ENCODE data around the gene SPAAR.

The SPAAR gene

DNA sequence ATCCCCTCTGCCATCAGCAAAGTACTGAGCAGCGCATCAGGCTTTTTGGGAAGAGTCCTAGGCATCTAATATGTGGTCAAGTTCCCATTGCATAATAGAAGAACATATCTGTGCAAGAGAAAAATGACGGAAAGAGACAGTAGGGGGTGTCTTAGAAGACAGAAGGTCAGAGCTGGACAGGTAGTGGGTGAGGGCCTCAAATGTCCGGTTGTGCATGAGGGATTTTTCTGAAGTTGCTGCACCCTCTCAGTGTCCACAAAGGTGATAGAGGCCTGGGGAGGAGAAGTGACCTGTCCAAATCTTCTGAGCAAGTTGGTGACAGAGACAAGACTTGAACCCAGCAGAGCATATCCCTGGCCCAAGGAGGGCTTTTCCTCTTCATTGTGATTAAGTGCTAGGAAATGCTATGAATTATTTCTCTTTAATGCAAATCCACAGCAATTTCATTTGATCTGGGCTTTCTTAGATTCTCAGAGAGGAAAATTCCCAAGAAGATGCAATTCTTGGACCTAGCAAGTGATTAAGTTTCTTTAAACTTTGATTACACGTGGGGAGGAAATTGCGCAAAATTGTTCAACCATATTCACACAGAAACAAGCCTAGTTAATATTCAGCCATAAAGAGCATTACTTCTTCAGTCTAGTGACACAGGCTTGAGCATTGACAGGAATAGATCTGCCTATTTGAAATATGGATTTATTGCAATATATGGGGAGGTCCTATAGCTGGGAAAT lies 49.0 kb downstream of the SPAAR start, which contains the start of gene OR2S2:
Gene OR2S2 (minus strand): TSS at position 51 of the 734 bp plus-strand sequence. CDS start 56 bp downstream, outside the sequence.
- H3K27me3 ChIP-seq (ENCODE audit: control insufficient read depth in 5 of 5, insufficient read depth in 4 of 5, low read length in 5 of 5) = peaks cover 0 to 4% (median 0%) of the 10 kb centered on the region in 5 donors
- no peak within 1 kb of the TSS for H3K27ac ChIP-seq (ENCODE audit: low read depth, low read length)
- no peak within 1 kb of the TSS for H3K4me3 ChIP-seq (ENCODE audit: low read depth in 1 of 5, low read length in 5 of 5)
- H3K4me1 ChIP-seq (ENCODE audit: control insufficient read depth in 5 of 5, insufficient read depth in 5 of 5, low read length in 5 of 5) = peaks cover 0 to 8% (median 5%) of the 10 kb centered on the region in 5 donors
- H3K9ac ChIP-seq (ENCODE audit: low read length in 5 of 5) = no peak within 1 kb of the TSS
- H3K9me3 ChIP-seq (ENCODE audit: control insufficient read depth in 5 of 5, low read length in 5 of 5) = no peaks in the 10 kb centered on the region
- H3K36me3 ChIP-seq (ENCODE audit: control insufficient read depth in 5 of 5, insufficient read depth in 5 of 5, low read length in 5 of 5) = peaks cover 0 to 3% (median 0%) of the 10 kb centered on the region in 5 donors

DNA sequence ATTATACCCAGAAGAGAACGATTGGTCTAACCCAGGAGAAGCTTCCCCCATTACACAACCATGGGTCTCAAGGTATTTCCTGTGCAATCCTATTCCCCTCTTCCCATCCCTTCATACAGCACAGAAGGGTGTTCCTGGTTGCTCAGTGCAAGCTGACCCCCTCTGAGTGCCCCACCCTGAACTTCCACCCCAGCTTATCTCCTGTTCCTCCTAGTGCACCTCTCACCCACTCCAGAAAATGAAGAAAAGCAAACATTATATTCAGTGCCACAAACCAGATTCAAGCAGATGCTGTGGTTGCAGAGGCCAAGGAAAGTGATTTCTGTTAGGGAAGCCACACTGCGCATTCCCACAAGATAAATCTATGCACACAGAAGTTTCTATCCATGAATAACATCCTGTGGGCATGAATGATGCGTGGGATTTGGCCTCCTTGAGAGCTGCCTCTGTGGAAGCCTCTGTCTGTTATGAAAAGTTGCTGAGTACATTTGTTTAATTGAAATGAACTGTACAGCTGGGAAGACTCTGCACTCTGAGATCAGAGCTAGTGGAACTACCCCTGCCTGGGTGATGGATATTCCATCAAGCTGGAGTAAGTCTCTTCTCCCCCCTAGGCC lies 50.9 kb downstream of the SPAAR start:
- Histone ChIP-seq H3K9me3 (ENCODE audit: control insufficient read depth in 5 of 5, low read length in 5 of 5) (no peaks in the 10 kb centered on the region), H3K27ac (ENCODE audit: low read depth, low read length) (no peak overlapping the region), H3K27me3 (ENCODE audit: control insufficient read depth in 5 of 5, insufficient read depth in 4 of 5, low read length in 5 of 5) (peaks cover 0 to 4% (median 0%) of the 10 kb centered on the region in 5 donors), H3K9ac (ENCODE audit: low read length in 5 of 5) (no peak overlapping the region), H3K4me1 (ENCODE audit: control insufficient read depth in 5 of 5, insufficient read depth in 5 of 5, low read length in 5 of 5) (peaks cover 0 to 4% (median 3%) of the 10 kb centered on the region in 5 donors), H3K36me3 (ENCODE audit: control insufficient read depth in 5 of 5, insufficient read depth in 5 of 5, low read length in 5 of 5) (peaks cover 0 to 3% (median 0%) of the 10 kb centered on the region in 5 donors), H3K4me3 (ENCODE audit: low read depth in 1 of 5, low read length in 5 of 5) (no peak overlapping the region)

Measured in subcutaneous abdominal adipose tissue (tissue), 5 donors.